Right atrium auricular region (tissue), 2 donors: Measurements from ENCODE around the gene AMPH. TPM values are rescaled to one million over a fixed set of nuclear protein-coding genes. Genes with fewer than 3 reads are reported as not detected.

ENCODE experiments used
- DNase-seq: peaks from one replicate; pipeline ENCODE4 v3.0.0-alpha.2; 2019; ENCODE audit warnings: low spot score
- H3K27ac ChIP-seq, 2 donors: fragments of 200-600 bp; sonication (generic); 1 replicate in 1 of 2; 2 replicates in 1 of 2; pipeline ENCODE4 v1.5.1; 2016 to 2019
- H3K27me3 ChIP-seq, 2 donors: fragments of 200-600 bp; sonication (generic); one replicate each; pipeline versions ENCODE4 v1.5.1 to v1.6.0; 2017 to 2019
- H3K36me3 ChIP-seq: fragments of 200-600 bp; sonication (generic); one replicate; pipeline ENCODE4 v1.5.1; 2016
- H3K4me1 ChIP-seq, 2 donors: fragments of 200-600 bp; sonication (generic); one replicate each; pipeline versions ENCODE4 v1.5.1 to v1.6.0; 2017 to 2019
- H3K4me3 ChIP-seq, 2 donors: fragments of 200-600 bp; sonication (generic); 1 replicate in 1 of 2; 2 replicates in 1 of 2; pipeline ENCODE4 v1.5.1; 2017 to 2019; ENCODE audit warnings: mild to moderate bottlenecking in 1 of 2, moderate library complexity in 1 of 2
- H3K9me3 ChIP-seq, 2 donors: fragments of 200-600 bp; sonication (generic); one replicate each; pipeline ENCODE4 v1.5.1; 2019
- total RNA-seq, 2 donors: library from RNA; depleted of rRNA; stranded (reverse); fragments of >200 nt; gene quantifications; one replicate each; pipeline ENCODE4 v1.1.0, GENCODE V29; 2016
- TF ChIP-seq, protein P1 (sequence below), 2 donors: fragments of 200-600 bp; sonication (generic); IDR thresholded peaks; one replicate each; pipeline ENCODE4 v1.5.1; 2019; ENCODE audit warnings: antibody characterized with exemption in 2 of 2

The AMPH gene
- total RNA-seq, 2 donors from 2014 or later, result 5.3 to 9.0 TPM

DNA sequence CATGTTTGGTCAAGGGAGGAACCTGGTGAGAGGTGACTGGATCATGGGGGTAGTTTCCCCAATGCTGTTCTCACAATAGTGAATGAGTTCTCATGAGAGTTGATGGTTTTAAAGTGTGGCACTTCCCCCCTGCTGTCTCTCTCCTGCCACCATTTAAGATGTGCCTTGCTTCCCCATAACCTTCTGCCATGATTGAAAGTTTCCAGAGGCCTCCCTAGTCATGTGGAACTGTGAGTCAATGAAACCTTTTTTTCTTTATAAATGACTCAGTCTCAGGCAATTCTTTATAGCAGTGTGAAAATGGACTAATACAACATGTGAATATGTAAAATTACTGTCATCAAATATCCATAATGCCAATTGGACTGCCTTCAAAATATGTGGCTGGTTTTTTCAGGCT, 192.2 kb downstream of the AMPH start:
- Histone ChIP-seq H3K9me3 (no peaks in the 10 kb centered on the region), H3K4me3 (no peak overlapping the region), H3K27ac (no peak overlapping the region), H3K27me3 (no peaks in the 10 kb centered on the region), H3K4me1 (no peaks in the 10 kb centered on the region), H3K36me3 (no peaks in the 10 kb centered on the region)
- DNase-seq, result no peak
- TF ChIP-seq, protein P1, sequence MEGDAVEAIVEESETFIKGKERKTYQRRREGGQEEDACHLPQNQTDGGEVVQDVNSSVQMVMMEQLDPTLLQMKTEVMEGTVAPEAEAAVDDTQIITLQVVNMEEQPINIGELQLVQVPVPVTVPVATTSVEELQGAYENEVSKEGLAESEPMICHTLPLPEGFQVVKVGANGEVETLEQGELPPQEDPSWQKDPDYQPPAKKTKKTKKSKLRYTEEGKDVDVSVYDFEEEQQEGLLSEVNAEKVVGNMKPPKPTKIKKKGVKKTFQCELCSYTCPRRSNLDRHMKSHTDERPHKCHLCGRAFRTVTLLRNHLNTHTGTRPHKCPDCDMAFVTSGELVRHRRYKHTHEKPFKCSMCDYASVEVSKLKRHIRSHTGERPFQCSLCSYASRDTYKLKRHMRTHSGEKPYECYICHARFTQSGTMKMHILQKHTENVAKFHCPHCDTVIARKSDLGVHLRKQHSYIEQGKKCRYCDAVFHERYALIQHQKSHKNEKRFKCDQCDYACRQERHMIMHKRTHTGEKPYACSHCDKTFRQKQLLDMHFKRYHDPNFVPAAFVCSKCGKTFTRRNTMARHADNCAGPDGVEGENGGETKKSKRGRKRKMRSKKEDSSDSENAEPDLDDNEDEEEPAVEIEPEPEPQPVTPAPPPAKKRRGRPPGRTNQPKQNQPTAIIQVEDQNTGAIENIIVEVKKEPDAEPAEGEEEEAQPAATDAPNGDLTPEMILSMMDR (IDR thresholded peaks at IDR 0.05), result no peak

DNA sequence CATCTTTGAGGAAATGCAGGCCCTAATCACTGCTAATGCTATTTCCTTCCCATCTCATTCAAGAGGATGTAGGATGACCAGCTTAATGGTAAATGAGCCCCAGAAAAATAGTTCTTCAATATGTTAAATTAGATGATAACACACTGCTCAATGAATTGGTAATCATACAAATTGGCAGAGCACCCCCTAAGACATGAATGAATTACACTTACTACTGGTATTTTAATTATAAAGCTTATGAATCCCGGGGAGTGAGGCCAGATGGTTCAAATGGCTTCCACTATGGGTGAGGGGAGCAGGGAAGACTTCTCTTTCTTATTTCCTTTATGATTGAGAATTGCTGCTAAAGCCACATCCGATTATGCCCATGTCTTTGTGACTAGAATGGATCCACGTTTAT, 198.5 kb downstream of the AMPH start:
- Histone ChIP-seq H3K27me3 (no peaks in the 10 kb centered on the region), H3K4me1 (peaks cover 0 to 4% of the 10 kb centered on the region in 2 donors), H3K27ac (no peak overlapping the region), H3K9me3 (no peaks in the 10 kb centered on the region), H3K4me3 (no peak overlapping the region), H3K36me3 (no peaks in the 10 kb centered on the region)
- DNase-seq, result no peak
- TF ChIP-seq, protein P1 (IDR thresholded peaks at IDR 0.05), result no peak

DNA sequence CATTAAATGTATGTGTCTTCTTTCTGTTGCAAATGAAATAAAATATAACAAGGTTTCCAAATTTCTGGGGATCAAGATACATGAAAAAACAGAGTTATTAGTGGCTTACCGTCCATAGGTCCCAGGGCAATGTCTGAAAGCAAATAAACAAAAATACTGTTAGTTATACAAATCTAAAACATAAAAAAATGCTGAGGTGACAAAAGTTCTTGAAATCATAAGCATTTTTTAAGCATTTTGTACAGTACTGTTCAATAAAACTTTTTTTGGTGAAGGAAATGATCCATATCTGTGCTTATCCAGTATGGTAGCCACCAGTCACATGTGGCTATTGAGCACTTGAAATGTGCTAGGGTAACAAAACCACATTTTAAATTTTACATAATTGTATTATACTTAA, 199.1 kb downstream of the AMPH start:
- no peaks in the 10 kb centered on the region for H3K36me3 ChIP-seq
- H3K4me3 ChIP-seq, result no peak overlapping the region
- DNase-seq, result no peak
- TF ChIP-seq, protein P1 (IDR thresholded peaks at IDR 0.05), result no peak
- no peaks in the 10 kb centered on the region for H3K9me3 ChIP-seq
- H3K4me1 ChIP-seq, result peaks cover 0 to 4% of the 10 kb centered on the region in 2 donors
- H3K27me3 ChIP-seq, result no peaks in the 10 kb centered on the region
- H3K27ac ChIP-seq, result no peak overlapping the region

DNA sequence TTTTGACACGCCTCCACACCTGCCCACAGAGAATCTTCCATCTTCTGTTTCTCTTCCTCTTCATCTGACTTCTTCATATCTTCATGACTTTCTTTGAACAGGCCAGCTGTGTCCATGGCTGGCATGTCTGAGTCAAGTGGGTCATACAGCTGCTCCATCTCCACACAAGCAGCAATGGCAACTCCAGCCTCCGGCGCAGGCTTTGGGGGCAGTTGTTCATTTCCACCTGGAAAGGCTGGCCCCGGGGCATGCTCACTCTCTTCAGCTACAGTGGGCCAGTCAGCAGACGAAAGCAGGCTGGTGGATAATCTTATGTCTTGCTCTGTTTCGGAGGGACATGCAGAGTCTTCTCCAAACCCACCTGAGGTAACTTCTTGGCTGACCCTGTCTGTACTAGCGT, 202.1 kb downstream of the AMPH start:
- Histone ChIP-seq H3K36me3 (no peaks in the 10 kb centered on the region), H3K27me3 (no peaks in the 10 kb centered on the region), H3K27ac (no peak overlapping the region), H3K4me1 (peaks cover 0 to 4% of the 10 kb centered on the region in 2 donors), H3K9me3 (no peaks in the 10 kb centered on the region), H3K4me3 (no peak overlapping the region)
- no peak for DNase-seq
- TF ChIP-seq, protein P1 (IDR thresholded peaks at IDR 0.05), result no peak

DNA sequence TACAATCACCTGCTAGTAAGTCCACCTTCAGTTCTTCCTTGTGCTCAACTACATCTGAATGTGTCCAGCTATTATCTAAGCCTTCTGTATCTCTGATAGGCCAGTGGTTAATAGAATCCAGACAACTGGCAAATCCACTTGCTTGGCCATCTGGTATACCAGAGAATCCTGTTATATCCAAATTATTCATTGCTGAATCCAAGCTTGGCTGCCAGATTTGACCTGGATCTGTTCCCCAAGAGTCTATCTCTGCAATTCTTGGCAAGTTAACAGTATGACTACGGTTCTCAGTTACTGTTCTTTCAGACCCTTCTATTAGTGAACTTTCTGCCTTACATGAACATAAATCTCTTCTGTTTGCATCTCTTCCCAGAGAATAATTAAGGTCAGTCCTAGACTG, 203.1 kb downstream of the AMPH start:
- TF ChIP-seq, protein P1 (IDR thresholded peaks at IDR 0.05), result no peak
- H3K4me1 ChIP-seq, result peaks cover 0 to 4% of the 10 kb centered on the region in 2 donors
- no peaks in the 10 kb centered on the region for H3K27me3 ChIP-seq
- no peak overlapping the region for H3K4me3 ChIP-seq
- DNase-seq, result no peak
- H3K27ac ChIP-seq, result no peak overlapping the region
- H3K36me3 ChIP-seq, result no peaks in the 10 kb centered on the region
- no peaks in the 10 kb centered on the region for H3K9me3 ChIP-seq

DNA sequence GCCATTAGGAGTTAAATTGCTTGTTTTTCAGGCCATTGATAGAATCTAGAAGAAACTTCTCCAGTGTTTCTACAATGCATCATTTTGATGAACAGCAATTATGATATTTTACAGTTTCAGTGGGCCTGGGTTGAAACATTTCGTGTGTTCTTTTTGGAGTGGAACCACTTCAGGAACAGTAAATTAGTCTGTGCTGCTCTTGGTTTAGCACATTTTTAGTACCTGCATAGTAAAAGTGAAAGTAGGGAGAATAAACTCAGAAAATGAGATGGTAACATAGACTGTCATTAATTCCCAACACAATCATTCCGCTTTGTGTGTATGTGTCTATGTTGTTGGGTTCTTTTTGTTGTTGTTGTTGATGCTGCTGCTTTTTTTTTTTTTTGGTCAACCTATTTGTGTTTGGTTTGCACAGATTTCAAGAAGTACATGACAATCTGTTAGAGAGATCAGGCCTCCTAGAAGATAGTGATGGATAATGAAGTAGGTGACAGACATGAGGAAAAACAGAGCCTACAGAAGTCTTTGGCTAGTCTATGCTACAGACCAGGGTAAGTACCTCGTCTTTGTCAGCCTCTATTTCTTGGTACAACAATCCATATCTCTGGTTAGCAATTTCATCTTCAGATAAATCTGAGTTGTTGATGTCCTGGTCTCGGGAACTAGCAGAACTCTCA, 203.8 kb downstream of the AMPH start:
- H3K4me1 ChIP-seq, result peaks cover 0 to 4% of the 10 kb centered on the region in 2 donors
- H3K36me3 ChIP-seq, result no peaks in the 10 kb centered on the region
- H3K4me3 ChIP-seq, result no peak overlapping the region
- no peak overlapping the region for H3K27ac ChIP-seq
- no peaks in the 10 kb centered on the region for H3K9me3 ChIP-seq
- TF ChIP-seq, protein P1 (IDR thresholded peaks at IDR 0.05), result no peak
- no peak for DNase-seq
- H3K27me3 ChIP-seq, result no peaks in the 10 kb centered on the region
